ENCODE measurements around the gene INPP4A.

INPP4A gene

DNA sequence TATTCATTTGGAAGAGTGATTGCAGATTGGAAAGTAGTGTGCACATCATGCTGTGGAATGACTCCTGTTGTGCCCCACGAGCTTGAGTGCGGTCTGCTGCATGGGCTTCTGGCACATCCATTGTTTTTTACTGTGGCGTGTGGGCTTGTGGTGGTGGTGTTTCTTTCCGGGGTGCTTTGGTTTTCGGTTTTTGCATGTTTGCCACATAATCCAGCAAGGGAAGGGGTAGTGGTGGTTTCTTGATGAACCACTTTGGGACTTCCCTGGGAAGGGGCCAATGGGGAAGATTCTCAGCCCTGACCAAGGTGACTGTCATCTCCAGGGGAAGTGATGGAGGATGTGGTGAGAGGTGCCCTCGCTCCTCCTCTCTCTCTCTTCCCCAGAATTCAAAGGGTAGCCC, 106.7 kb downstream of the INPP4A start:
- H3K9me3 ChIP-seq (ENCODE audit: control insufficient read depth, insufficient read depth, low read depth, low read length) = no peaks in the 10 kb centered on the region
- no peaks in the 10 kb centered on the region for H3K4me1 ChIP-seq (ENCODE audit: control insufficient read depth, insufficient read depth, low read length)
- no peak overlapping the region for H3K27ac ChIP-seq (ENCODE audit: extremely low read depth, low read depth, low read length)
- peaks cover 5 to 83% of the 10 kb centered on the region in 2 experiments; a peak in 2 of 3 replicates for H3K36me3 ChIP-seq (ENCODE audit: control insufficient read depth in 2 of 2, insufficient read depth in 1 of 2, low read length in 2 of 2)
- no peak overlapping the region for H3K4me3 ChIP-seq (ENCODE audit: low read depth, low read length)
- ChIA-PET POLR2A (no interaction called here), CTCF (no interaction called here)
- TF ChIP-seq ZNF544 (tag by site-specific recombination; IDR thresholded peaks at IDR 0.05) (no peak), HOXA7 (CRISPR knock-in tag; IDR thresholded peaks at IDR 0.05; ENCODE audit: borderline replicate concordance) (no peak), ZNF521 (tag by site-specific recombination; IDR thresholded peaks at IDR 0.05) (no peak), ZNF837 (tag by site-specific recombination; IDR thresholded peaks at IDR 0.05) (no peak), ZNF211 (tag by site-specific recombination; IDR thresholded peaks at IDR 0.05; ENCODE audit: low read depth) (no peak), ZNF560 (tag by site-specific recombination; IDR thresholded peaks at IDR 0.05; ENCODE audit: borderline replicate concordance) (no peak)
- TF ChIP-seq, protein P1, sequence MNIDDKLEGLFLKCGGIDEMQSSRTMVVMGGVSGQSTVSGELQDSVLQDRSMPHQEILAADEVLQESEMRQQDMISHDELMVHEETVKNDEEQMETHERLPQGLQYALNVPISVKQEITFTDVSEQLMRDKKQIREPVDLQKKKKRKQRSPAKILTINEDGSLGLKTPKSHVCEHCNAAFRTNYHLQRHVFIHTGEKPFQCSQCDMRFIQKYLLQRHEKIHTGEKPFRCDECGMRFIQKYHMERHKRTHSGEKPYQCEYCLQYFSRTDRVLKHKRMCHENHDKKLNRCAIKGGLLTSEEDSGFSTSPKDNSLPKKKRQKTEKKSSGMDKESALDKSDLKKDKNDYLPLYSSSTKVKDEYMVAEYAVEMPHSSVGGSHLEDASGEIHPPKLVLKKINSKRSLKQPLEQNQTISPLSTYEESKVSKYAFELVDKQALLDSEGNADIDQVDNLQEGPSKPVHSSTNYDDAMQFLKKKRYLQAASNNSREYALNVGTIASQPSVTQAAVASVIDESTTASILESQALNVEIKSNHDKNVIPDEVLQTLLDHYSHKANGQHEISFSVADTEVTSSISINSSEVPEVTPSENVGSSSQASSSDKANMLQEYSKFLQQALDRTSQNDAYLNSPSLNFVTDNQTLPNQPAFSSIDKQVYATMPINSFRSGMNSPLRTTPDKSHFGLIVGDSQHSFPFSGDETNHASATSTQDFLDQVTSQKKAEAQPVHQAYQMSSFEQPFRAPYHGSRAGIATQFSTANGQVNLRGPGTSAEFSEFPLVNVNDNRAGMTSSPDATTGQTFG (tag by site-specific recombination; IDR thresholded peaks at IDR 0.05; ENCODE audit: borderline replicate concordance) = no peak

DNA sequence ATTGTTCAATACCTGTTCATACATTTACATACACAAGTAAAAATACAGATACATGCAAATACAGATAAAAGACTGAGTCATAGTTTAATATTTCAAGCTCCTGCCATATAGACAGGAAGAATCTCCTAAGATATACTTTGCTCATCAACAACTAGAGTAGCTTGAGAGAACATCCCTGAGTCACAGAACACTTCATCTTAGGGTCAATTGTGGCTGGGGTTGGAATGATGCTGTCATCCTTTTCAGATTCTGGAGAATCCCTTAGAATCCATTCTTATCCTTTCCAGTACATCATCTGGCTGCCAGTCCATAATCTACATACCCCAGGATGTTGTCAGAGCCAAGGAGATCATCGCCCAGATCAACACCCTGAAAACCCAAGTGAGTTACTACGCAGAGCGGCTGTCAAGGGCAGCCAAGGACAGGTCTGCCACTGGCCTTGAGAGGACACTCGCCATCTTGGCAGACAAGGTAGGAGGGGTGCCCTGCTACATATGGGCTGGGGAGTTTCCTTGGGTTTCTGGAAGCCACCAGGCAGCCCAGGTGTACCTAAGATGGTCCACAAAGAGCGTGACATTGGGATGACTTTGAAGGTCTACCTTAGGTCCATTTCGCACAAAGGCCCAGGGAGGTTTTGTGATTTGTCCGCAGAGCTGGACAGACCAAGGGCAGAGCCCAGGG, 108.0 kb downstream of the INPP4A start:
- POLR2A ChIA-PET = no interaction called here
- Histone ChIP-seq H3K9me3 (ENCODE audit: control insufficient read depth, insufficient read depth, low read depth, low read length) (no peaks in the 10 kb centered on the region), H3K27ac (ENCODE audit: extremely low read depth, low read depth, low read length) (no peak overlapping the region), H3K36me3 (ENCODE audit: control insufficient read depth in 2 of 2, insufficient read depth in 1 of 2, low read length in 2 of 2) (peaks cover 5 to 81% of the 10 kb centered on the region in 2 experiments; a peak in 2 of 3 replicates), H3K4me1 (ENCODE audit: control insufficient read depth, insufficient read depth, low read length) (no peaks in the 10 kb centered on the region), H3K4me3 (ENCODE audit: low read depth, low read length) (no peak overlapping the region)
- CTCF ChIA-PET = interaction anchor here (0.8 kb wide), 1 partner anchor 17 kb away, joined by 3 read pairs; no protein-coding TSS in a partner anchor
- TF ChIP-seq SP2 (tag by site-specific recombination; IDR thresholded peaks at IDR 0.05) (no peak), ZNF157 (tag by site-specific recombination; IDR thresholded peaks at IDR 0.05) (no peak), ZNF23 (tag by site-specific recombination; IDR thresholded peaks at IDR 0.05; ENCODE audit: borderline replicate concordance) (no peak), ZNF521 (tag by site-specific recombination; IDR thresholded peaks at IDR 0.05) (no peak), ZNF184 (tag by site-specific recombination; IDR thresholded peaks at IDR 0.05) (no peak), ZNF341 (tag by site-specific recombination; IDR thresholded peaks at IDR 0.05; ENCODE audit: low read depth) (no peak), ZBTB20 (tag by site-specific recombination; IDR thresholded peaks at IDR 0.05) (no peak)
- TF ChIP-seq, protein P2, sequence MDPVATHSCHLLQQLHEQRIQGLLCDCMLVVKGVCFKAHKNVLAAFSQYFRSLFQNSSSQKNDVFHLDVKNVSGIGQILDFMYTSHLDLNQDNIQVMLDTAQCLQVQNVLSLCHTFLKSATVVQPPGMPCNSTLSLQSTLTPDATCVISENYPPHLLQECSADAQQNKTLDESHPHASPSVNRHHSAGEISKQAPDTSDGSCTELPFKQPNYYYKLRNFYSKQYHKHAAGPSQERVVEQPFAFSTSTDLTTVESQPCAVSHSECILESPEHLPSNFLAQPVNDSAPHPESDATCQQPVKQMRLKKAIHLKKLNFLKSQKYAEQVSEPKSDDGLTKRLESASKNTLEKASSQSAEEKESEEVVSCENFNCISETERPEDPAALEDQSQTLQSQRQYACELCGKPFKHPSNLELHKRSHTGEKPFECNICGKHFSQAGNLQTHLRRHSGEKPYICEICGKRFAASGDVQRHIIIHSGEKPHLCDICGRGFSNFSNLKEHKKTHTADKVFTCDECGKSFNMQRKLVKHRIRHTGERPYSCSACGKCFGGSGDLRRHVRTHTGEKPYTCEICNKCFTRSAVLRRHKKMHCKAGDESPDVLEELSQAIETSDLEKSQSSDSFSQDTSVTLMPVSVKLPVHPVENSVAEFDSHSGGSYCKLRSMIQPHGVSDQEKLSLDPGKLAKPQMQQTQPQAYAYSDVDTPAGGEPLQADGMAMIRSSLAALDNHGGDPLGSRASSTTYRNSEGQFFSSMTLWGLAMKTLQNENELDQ (tag by site-specific recombination; IDR thresholded peaks at IDR 0.05; ENCODE audit: low read depth) = no peak

DNA sequence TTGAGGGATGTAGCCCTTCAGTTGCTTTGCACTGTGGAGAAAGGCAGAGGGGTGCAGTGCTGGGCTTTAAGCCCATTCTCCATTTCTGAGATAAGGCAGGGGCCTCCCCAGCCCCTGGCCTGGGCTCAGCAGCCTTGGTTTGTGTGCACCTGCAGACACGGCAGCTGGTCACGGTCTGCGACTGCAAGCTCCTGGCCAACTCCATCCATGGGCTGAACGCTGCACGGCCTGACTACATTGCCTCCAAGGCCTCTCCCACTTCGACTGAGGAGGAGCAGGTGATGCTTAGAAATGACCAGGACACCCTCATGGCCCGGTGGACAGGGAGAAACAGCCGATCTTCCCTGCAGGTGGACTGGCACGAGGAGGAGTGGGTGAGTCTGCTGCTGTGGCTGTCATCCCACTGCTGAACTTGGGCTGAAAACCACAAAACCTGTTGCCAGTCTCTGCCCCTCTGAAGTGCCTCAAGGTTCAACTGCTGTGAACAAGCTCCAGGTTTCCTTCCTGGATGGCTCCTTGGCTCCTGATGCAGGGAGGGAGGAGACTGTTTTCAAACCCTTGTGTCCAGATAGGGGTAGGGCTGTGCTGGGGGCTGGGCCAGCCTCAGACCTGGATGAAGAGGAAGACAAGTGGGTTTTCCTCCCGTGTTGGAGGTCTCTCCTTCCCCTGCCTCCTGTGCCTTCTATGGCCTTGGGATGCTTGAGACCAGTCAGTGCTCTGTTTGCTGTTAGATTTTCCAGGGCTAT, 109.6 kb downstream of the INPP4A start:
- TF ChIP-seq ZNF24 (tag by site-specific recombination; IDR thresholded peaks at IDR 0.05) (no peak), SCRT2 (tag by site-specific recombination; IDR thresholded peaks at IDR 0.05) (peak; percentile 75)
- ChIA-PET POLR2A (no interaction called here), CTCF (no interaction called here)
- Histone ChIP-seq H3K36me3 (ENCODE audit: control insufficient read depth in 2 of 2, insufficient read depth in 1 of 2, low read length in 2 of 2) (peaks cover 5 to 85% of the 10 kb centered on the region in 2 experiments; a peak in 2 of 3 replicates), H3K4me1 (ENCODE audit: control insufficient read depth, insufficient read depth, low read length) (no peaks in the 10 kb centered on the region), H3K27ac (ENCODE audit: extremely low read depth, low read depth, low read length) (no peak overlapping the region), H3K4me3 (ENCODE audit: low read depth, low read length) (no peak overlapping the region), H3K9me3 (ENCODE audit: control insufficient read depth, insufficient read depth, low read depth, low read length) (no peaks in the 10 kb centered on the region)

Measured in HEK293 (cell line).